Hematopoietic multipotent progenitor cell treated with erythropoietin and hydrocortisone succinate and interleukin-3 and kit ligand, for 8 days (in vitro differentiated cells): ENCODE data around the gene PAFAH1B2.
A peak's percentile ranks its signal among the peaks of the same experiment; 100 is the strongest.
"Not testable (repeated sequence)": the region's sequence is repeated elsewhere in the genome, so short reads cannot be mapped to it uniquely, and the experiment has no call there.

Experiments
- DNase-seq: peaks from one replicate; pipeline ENCODE4 v3.0.0-alpha.2; 2015

The PAFAH1B2 gene

DNA sequence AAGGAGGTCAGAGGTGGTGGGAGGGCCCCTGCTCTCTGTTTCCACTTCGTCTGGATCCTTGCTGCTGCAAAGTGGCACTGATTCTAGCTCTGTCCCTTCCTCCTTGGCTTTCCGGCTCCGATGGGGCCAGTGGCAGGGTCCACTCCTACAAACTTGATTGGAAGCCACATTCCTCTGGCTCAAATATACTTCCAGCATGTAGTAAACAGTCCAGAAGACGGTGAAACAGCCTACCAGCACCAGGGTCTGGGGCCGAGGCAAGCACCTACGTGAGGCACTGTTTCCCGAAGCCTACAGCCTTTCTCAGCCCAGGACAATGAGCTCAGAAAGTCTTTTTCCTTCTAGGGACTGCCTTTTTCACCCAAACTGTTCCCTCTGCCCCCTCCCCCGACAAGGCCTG lies 62.0 kb downstream of the PAFAH1B2 start:
- DNase-seq: not testable (repeated sequence)

DNA sequence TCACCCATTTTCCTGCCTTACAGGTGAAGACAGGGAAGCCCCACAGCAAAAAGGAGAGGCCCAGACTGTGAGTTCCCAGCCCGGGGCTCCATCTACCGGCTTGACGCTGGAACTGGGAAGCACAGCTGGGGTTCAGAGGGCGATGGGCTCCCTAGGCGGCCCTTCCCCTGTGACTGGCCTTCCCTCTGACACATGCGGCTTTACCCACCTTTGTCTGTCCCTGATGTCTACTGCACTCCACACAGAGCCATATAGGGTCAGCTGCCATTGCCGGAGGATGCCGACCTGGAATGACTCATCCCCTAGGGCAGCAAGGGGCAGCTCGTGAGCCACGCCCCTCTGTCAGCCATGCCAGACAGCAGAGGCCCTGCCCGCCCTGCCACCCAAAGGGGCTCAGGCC lies 62.8 kb downstream of the PAFAH1B2 start:
- not testable (repeated sequence) for DNase-seq

DNA sequence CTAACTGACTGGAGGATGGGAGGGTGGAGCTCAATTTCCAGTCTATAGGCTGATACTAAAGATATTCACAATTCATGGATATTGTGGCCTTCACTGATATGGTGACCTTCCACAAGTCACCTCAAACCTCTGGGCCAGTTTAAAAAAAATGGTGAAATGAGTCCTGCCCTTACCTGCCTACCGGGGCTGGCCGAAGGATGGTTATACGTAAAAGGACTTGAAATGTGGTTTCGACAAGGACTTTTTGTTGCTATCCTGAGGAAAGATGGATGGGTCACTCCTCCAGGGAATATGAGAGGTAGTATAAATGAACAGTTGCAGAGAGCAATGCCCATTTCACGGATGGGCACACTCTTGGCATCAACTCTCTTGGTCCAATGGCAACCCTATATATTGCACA lies 63.4 kb downstream of the PAFAH1B2 start:
- DNase-seq: not testable (repeated sequence)

DNA sequence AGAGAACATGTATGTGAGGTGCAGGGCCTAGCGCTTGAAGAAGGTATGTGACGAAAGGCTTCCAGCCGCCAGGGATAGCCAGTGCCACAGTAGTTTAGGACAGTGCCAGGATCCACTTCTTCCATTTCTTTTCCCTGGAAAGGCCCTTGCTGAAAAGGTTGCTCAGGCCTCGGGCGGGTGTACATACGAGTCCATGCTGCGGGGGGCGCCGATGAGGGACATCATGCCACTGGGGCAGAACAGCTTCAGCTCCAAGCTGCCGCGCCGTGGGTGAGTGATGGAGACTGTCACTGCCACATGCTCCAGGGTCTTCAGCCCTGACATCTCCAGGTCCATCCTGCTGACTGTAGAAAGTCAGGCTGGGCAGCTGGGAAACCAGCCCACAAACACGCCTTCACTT lies 64.6 kb downstream of the PAFAH1B2 start:
- DNase-seq: not testable (repeated sequence)

DNA sequence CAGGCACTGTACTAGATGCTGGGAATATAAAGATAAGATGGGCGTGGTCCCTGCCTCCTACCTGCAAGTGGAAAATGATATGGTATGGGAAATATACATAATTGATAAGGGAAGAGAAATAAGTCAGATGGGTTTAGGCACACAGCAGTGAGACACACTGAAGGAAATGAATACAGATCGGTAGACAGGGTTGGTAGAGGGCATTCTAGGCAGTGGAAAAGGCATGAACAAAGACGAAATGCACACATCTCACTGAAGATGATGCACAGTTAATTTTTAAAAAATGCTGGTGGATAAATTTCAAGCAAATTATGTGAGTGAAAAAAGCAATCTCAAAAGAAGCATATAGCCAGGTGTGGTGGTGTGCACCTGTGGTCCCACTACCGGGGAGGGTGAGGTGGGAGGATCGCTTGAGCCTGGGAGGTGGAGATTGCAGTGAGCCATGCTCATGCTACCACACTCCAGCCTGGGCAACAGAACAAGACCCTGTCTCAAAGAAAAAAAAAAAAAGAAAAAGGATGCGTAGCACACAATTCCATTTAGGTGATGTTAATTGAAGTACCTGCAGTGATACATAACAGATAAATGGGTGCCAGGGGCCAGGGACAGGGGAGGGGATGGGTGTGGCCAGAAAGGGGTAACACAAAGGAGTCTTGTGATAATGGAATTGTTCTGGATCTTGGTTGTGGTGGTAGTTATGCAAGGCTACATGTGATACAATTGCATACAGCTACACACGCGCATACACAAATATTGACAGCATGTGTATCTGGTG lies 65.5 kb downstream of the PAFAH1B2 start:
- DNase-seq: peak; percentile 48

DNA sequence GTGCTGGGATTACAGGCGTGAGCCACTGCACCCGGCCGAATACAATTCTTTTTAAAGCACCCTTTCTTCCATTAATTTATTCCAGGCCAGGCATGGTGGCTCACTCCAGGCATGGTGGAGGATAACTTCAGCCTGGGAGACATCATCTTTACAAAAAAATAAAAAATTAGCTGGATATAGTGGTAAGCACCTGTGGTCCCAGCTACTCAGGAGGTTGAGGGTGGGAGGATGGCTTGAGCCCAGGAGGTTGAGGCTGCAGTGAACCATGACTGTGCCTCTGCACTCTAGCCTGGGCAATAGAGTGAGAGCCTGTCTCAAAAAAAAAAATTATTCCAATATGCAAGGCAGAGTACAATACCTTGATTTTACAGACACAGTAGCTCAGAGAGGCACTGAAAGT lies 66.5 kb downstream of the PAFAH1B2 start:
- no peak for DNase-seq

DNA sequence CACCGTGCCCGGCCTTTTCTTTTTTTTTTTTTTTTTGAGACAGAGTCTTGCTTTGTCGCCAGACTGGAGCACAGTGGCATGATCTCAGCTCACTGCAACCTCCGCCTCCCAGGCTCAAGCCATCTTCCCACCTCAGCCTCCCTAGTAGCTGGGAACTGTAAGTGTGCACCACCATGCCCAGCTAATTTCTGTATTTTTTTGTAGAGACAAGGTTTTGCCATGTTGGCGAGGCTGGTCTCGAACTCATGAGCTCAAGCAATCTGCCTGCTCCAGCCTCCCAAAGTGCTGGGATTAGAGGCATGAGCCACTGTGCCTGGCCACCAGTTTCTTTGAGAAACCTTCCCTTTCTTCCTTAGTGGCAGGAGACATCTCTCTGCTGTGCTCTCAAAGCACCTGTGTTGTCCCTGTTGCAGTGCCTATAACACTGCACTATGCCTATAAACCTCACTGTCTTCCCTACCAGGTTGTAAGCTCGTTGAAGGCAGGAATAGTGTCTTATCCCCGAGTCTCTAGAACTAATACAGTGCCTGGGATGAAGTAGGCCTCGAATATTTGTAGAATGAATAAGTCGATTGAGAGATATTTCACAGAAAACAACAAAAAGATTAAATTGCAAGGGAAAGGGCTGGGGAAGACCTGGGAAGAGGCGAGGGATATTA lies 68.7 kb downstream of the PAFAH1B2 start:
- no peak for DNase-seq

DNA sequence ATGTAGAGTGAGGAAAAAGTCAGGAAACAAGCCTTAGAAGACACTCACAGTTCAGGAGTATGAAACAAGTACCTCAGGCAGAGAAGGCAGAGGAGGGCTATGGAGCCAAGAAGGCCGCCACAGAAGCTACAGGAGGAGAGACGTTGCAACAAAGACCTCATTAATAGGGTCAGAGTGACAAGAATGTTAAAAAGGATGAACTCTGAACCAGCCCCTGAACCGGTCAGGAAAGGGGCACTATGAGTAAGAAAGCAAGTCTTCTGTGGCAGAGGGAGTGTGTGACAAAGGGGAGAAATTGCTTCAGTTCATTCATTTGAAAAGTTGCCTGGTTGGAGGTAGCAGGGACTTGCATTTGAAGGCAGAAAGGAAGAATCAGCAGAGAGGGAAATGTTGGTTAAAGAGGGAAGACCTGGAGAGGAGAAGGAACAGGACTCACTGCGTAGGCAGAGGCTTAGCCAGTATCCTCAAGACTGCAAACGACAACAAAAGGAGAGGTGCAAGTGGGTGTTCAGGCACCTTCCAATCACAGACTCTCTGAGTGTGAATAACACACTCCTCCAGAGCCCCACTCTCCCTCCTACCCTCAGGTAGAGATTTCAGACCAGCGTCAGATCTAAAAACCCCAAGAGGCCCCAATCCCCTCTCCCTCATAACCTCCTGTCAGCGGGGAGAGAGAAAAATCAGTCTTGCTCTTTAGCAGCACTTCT lies 70.5 kb downstream of the PAFAH1B2 start:
- no peak for DNase-seq

DNA sequence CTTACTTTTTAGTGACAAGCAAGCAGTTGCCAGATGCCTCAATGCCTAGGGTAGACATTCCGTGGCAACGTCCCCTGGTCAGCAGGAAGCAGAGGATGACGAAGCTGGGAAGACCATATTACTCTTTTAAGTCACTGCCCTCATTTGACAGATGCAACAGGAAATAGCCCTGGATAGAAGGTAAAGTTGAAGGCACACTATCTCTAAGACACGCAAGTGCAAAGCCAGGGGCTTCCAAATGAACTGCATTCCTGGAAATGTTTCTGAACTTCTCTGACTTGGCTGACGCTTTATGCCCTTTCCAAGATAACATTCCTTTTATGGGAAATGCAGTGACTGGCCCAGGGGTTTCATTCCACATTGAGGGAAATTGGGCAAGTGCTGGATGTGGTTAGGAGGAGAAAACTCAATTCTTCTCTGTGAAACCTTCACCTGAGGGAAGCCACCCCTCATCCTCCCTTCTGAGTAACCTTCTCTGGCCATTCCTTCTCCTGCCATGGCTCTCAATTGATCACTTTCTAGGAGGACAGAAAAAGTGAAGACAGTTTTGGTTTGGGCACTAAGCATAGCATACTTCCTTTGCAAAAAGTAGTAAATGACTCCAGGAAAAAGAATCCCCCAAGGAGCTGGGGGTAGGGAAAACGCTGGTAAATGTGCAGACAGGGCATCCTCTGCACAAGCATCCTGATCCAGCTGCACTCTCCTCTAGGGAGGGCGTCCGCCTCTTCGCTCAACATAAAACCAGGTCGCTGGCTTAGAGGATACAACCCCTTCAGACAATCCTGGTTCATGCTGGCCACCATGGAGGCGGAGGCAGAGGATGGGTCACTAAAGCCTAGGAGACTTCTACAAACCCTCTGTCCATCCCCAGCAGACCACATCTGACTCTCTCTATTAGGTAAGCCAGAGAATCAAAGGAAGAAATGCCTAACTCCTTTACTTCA lies 73.3 kb downstream of the PAFAH1B2 start:
- DNase-seq: no peak

DNA sequence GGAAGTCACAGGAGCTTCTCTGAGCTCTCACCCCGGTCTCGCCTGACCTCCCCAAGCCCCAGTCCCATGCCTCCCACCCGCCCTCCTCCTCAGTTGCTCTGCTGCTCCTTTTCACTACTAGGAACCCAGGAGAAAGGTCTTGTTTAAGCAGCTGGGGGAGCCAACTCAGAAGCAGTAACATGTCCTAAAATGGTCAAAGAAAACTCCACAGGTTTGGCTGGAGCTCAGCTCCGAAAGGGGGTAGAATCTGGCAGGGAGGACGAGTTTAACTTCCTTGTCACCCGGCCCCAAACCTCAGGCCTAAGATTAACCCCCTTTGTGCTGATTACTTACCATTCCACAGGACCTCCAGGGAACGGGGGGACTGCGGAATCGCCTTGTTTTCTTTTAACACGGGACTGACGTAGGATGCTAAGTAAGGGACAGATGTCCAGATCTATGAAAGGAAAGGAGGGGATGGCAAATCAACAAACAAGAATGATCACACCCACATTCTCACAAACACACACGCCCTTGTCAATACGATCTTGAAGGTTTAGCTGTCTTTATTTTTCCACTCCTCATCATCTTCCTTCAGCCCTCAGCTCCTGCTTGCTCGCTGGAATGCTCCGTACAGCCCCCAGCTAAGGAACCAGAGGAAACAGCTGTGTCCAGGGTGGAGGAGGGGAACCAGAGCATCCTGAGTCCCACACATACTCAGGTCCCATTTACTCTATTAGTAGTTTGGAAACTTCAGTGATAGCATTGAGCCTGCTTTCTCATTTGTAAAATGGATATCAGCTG lies 74.2 kb downstream of the PAFAH1B2 start:
- DNase-seq: no peak

DNA sequence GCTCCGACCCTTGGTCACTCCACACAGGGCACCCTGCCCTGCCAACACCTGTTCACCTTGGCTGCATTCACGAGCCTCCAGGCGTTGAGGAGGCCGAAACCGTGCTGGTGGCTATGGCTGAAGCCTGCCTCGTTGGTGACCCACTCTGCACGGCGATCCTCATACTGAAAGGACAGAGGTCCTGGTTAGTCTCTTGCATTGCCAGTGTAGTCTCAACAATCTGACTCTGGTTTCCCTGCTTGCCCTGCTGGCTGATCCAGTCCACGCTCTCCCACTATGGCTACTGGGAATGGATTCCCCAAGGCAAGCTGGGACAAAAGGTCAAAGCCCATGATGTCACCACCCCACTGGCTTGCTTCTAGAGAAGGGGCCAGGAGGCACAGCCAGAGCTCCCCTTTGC lies 74.9 kb downstream of the PAFAH1B2 start:
- DNase-seq: peak; percentile 0

DNA sequence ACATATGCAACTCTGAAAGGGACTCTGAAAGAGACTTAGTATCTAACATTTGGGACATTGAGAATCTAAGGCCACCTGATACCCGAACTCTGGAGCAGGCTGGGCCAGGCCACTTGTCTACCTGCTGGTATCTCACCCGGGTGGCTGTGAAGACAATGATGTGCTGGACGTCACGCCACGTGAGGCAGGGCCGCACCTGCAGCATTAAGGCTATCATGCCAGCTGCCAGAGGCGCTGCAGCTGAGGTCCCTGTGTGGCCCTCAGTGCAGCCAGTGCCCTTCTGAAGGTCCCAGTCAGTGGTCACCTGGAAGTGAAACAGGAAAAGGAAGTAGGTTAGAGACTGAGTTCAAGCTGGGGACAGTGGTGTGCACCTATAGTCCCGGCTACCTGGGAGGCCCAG lies 75.4 kb downstream of the PAFAH1B2 start:
- DNase-seq: peak; percentile 15

DNA sequence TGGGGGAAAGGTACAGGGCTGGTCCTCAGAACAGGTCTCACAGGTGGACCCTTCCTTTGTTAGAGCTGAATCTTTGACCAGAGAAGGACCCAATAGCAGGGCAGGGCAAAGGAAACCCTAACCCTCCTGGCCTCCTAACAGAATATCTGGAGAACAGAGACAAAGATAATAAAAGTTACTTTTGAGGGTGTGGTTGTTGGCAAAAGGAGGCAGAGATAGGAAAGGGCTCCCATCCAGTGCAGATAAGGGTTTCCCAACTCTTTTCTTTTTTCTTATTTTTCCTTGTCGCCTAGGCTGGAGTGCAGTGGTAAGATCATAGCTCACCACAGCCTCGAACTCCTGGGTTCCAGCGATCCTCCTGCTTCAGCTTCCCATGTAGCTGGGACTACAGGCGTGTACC lies 75.9 kb downstream of the PAFAH1B2 start:
- peak; percentile 82 for DNase-seq

DNA sequence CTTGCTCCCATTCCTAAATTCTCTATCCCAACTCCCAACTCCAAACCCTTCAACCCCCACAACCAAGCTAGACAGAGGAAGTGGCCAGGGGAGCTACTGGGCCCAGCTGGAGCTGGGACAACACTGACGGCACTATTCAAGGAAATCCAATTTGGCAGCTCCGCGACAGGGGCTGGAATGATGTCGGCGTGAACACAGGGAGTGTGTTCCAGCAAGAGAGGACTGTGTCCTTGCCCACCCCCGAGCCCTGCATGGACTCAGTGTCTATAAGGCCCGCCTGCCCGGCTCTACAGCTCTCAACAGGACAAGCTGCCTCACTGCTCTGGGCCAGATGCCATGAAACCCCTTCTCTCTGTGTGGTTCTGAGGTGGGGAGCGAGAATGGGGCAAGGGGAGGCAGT lies 76.5 kb downstream of the PAFAH1B2 start:
- DNase-seq: peak; percentile 34

DNA sequence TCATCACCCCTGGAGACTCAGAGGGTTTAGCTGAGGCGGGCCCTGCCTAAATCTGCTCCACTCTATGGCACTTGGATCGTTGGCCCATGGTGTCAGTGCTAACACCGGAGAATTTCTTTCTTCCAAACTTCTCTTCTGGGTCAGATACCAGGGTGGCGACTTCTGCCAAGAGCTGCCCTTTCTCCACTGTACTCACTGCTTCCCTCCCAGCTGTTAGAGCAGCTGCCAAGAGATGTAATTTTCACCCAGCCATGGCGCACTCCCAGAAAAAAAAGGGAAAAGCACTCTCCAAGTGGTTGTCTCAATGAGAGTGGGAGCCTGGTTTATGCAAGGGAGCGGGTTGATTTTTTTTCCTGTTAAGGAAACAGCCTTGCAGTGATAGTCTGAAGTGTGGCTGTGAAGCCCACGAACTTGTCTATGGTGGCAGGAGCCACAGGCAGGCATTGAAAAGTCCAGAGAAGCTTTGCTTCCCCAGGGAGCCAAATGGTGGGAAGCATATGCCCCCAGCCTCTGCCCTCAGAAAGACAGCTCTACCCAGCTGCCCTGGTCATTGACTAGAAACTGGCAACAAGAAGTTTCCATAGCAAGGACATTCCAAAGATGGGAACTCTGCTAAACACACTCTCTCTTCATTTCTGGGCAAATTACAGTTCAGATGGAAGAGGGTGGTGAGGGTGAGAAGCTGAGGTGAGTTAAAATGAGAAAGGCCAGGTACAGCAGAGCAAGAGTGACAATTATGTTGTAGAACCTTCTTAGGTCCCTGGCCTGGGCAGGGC lies 77.1 kb downstream of the PAFAH1B2 start:
- DNase-seq: no peak

DNA sequence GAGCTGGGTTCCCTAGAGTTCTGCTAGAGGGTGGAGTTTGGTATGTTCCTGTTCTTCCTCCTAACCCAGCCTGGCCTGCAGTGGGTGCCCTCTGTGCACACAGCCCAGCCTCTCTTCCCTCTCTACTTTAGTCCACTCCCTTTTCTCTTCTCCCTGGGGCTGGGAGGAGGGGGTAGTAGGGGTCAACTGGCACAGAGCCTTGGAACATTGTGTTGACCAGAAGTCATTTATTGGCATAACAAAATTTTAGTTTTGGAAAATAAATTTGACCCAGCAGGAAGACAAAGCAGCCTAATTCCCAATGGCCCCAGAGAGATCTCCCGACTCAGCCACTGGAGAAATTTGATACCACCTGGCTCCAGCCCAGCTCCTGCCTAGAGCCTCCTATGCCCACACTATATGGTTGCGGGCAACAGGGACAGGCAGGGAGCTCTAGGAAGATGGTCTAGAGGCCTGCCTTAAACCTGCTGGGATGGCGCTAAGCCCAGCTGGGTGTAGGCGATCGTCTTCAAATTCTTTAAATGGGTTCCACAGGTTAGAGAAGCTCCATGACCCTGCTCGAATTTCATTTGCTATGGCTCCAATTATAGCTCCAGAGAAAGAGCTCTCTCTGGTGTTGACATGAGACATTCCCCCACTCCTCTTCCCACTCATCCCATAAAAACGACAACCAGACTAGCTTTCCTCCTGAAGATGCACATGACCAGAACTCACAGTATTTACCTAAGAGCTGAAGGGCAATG lies 77.9 kb downstream of the PAFAH1B2 start:
- DNase-seq: peak; percentile 50

DNA sequence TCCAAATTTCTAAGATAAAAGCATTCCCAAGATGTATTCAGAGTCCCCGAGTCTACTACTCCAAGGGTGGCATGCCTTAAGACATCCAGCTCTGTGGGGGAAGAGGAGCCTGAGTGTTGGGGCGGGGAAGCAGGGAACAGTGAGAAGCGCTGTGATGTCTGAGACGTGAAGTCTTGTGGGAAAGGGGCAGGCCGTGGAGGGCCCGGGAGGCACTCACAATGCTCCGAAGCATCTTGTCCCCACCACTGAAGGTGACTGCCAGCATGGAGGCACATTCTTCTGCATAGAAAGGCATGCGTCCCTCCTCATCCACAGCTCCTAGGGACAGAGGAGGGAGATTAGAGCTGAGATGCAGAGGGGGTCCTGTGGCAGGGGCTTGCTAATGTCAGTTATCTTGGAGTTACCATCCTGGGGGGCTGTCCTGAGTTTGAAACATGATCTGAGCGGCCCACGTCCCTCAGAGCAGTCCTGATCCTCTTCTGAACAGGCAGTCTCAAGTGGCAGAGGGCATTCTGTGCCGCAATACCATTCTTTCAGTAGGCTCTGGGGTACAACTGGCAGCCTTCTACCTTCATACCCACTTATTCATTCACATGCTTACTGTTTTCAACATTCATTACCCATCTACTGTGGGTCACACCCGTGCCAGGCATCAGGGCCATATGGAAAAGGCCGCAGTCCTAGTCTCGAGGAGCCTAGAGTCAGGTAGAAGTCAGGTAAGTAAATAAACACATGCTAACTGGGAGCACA lies 79.1 kb downstream of the PAFAH1B2 start:
- DNase-seq: no peak

DNA sequence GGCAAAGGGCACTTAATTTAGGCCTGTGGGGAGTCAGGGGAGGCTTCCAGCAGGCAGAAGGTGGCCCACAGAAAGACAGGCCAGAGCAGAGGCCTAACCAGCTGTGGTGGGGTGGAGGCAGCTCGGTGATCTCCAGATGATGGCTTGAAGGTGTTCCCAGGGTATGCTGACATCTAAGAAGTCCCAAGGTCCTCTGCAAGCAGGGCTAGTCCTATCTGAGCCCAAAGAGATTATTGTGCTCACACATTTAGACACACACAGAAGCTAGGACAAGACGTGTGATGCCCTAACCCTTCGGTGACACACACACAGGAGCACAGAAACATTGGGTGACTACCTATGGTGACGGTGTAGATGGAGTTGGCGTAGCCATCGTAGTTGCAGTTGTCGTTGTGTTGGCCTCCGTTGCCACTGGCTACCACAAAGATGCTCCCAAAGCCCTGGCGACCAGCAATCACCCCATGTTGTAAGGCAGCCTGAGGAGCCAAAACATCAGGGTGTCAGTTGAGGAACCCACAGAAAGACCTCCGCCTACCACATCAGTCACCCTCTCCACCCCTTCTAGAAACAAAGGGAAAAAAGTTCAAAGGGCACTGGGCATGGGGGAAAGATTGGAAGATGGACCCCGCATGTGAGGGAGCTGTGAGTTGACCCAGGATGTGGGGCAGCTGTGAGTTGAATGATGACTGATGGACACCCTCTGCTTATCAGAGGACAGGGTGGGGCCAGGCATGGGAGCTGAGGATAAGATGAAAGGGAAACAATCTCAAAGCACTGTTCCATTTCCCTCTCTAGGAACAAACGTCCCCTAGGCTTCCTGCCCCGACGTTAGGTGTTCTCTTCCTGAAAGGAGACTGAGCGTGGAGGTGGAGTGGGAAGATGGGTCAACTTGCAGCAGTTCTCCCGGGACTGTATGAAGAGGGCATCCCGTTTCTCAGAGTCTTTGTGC lies 79.9 kb downstream of the PAFAH1B2 start:
- peak; percentile 91 for DNase-seq
